Measurements from ENCODE around the gene TCF21.
"Not testable (repeated sequence)": the region's sequence is repeated elsewhere in the genome, so short reads cannot be mapped to it uniquely, and the experiment has no call there.

TCF21 gene

GRCh38 chr6:133888929-133889556 is at the start of gene TCF21:
Gene TCF21 (plus strand): TSS chr6:133889113. CDS start chr6:133889398, 285 bp downstream.
- DNase-seq = no peak

GRCh38 chr6:133841176-133841575 is 47.7 kb upstream of the TCF21 start:
- DNase-seq = no peak

GRCh38 chr6:133843098-133843497 is 45.8 kb upstream of the TCF21 start:
- DNase-seq = no peak

- no peak for DNase-seq
Observed at GRCh38 chr6:133844709-133845108, 44.2 kb upstream of the TCF21 start.

- no peak for DNase-seq
Observed at GRCh38 chr6:133854041-133854363, 34.9 kb upstream of the TCF21 start.

GRCh38 chr6:133854364-133855275 is 34.3 kb upstream of the TCF21 start:
- no peak for DNase-seq

GRCh38 chr6:133855276-133855990 is 33.5 kb upstream of the TCF21 start:
- no peak for DNase-seq

- DNase-seq = no peak
Observed at GRCh38 chr6:133855991-133856370, 32.9 kb upstream of the TCF21 start.

GRCh38 chr6:133856911-133857310 is 32.0 kb upstream of the TCF21 start:
- no peak for DNase-seq

GRCh38 chr6:133857696-133858095 is 31.2 kb upstream of the TCF21 start:
- DNase-seq = no peak

- not testable (repeated sequence) for DNase-seq
Observed at GRCh38 chr6:133861337-133861736, 27.6 kb upstream of the TCF21 start.

GRCh38 chr6:133863228-133863627 is 25.7 kb upstream of the TCF21 start:
- no peak for DNase-seq

- DNase-seq = no peak
Observed at GRCh38 chr6:133865680-133866079, 23.2 kb upstream of the TCF21 start.

- no peak for DNase-seq
Observed at GRCh38 chr6:133871131-133871530, 17.8 kb upstream of the TCF21 start.

GRCh38 chr6:133873538-133873937 is 15.4 kb upstream of the TCF21 start:
- no peak for DNase-seq

GRCh38 chr6:133877116-133877515 is 11.8 kb upstream of the TCF21 start:
- no peak for DNase-seq

GRCh38 chr6:133880006-133880405 is 8.9 kb upstream of the TCF21 start:
- no peak for DNase-seq

GRCh38 chr6:133880896-133881295 is 8.0 kb upstream of the TCF21 start:
- DNase-seq = no peak

GRCh38 chr6:133886104-133886775 is 2.7 kb upstream of the TCF21 start:
- no peak for DNase-seq

GRCh38 chr6:133887156-133887879 is 1.6 kb upstream of the TCF21 start:
- no peak for DNase-seq

GRCh38 chr6:133887880-133888230 is 1.1 kb upstream of the TCF21 start:
- DNase-seq = no peak

GRCh38 chr6:133889557-133890403 is 867 bp downstream of the TCF21 start:
- DNase-seq = no peak

Data from hematopoietic multipotent progenitor cell treated with erythropoietin and hydrocortisone succinate and interleukin-3 and kit ligand, for 8 days (in vitro differentiated cells).